ENCODE measurements around the gene CAMK2B. TPM values are rescaled to one million over a fixed set of nuclear protein-coding genes. Genes with fewer than 3 reads are reported as not detected.

CAMK2B gene
- total and polyA plus RNA-seq, 2 of the 13 experiments (the other 11 are each of a cell fraction or from before 2014, with no cell fraction given): 0.27 to 0.48 TPM

- TF ChIP-seq KDM5B (CRISPR knock-in tag; IDR thresholded peaks at IDR 0.05; ENCODE audit: borderline replicate concordance) (peak; percentile 18; the same call in 1 of the 2 replicates), ZFYVE20 (CRISPR knock-in tag; IDR thresholded peaks at IDR 0.05; ENCODE audit: borderline replicate concordance, low read depth) (no peak), TERF1 (CRISPR knock-in tag; IDR thresholded peaks at IDR 0.05) (no peak), GABPB1 (CRISPR knock-in tag; IDR thresholded peaks at IDR 0.05) (peak; percentile 54), FOXP4 (CRISPR knock-in tag; IDR thresholded peaks at IDR 0.05) (no peak), KDM2A (CRISPR knock-in tag; IDR thresholded peaks at IDR 0.05; ENCODE audit: borderline replicate concordance, low read depth) (peak; percentile 55; the same call in 1 of the 2 replicates), ZEB1 (IDR thresholded peaks at IDR 0.05; ENCODE audit: insufficient replicate concordance, low read depth) (no peak), SPEN (CRISPR knock-in tag; IDR thresholded peaks at IDR 0.05; ENCODE audit: low read depth) (no peak), ZNF136 (CRISPR knock-in tag; IDR thresholded peaks at IDR 0.05; ENCODE audit: low read depth) (0 out of 2 replicates have a peak, but pooled peaks have one; percentile 59), MYPOP (CRISPR knock-in tag; IDR thresholded peaks at IDR 0.05) (no peak), KLF16 (CRISPR knock-in tag; IDR thresholded peaks at IDR 0.05) (0 out of 4 replicates have a peak, but pooled peaks of 1 of the 2 experiments have one; percentile 46), ZNF251 (CRISPR knock-in tag; IDR thresholded peaks at IDR 0.05) (no peak), ZNF580 (CRISPR knock-in tag; IDR thresholded peaks at IDR 0.05; ENCODE audit: borderline replicate concordance, low read depth) (peak; percentile 40; the same call in 1 of the 2 replicates), GTF2F1 (IDR thresholded peaks at IDR 0.05; ENCODE audit: low read length) (no peak), SSRP1 (CRISPR knock-in tag; IDR thresholded peaks at IDR 0.05) (no peak), SAP130 (CRISPR knock-in tag; IDR thresholded peaks at IDR 0.05; ENCODE audit: low read depth) (peak; percentile 35; the same call in 1 of the 2 replicates), MAZ (IDR thresholded peaks at IDR 0.05; ENCODE audit: borderline replicate concordance, low read depth, low read length) (peak; percentile 15; the same call in 1 of the 2 replicates), MAZ (CRISPR knock-in tag; IDR thresholded peaks at IDR 0.05; ENCODE audit: low read depth) (peak; percentile 31; the same call in 1 of the 2 replicates), POGK (CRISPR knock-in tag; conservative IDR thresholded peaks at IDR 0.05) (no peak), ZNF543 (CRISPR knock-in tag; IDR thresholded peaks at IDR 0.05) (no peak), ERF (CRISPR knock-in tag; IDR thresholded peaks at IDR 0.05) (peak; percentile 47; the same call in 1 of the 2 replicates), KLF9 (CRISPR knock-in tag; IDR thresholded peaks at IDR 0.05; ENCODE audit: low read depth) (no peak), NFYB (CRISPR knock-in tag; IDR thresholded peaks at IDR 0.05) (no peak), SMC3 (IDR thresholded peaks at IDR 0.05; ENCODE audit: low read length) (peak; percentile 74), ZNF616 (CRISPR knock-in tag; IDR thresholded peaks at IDR 0.05; ENCODE audit: low read depth) (no peak)
These were observed 84.3 kb downstream of the CAMK2B start (continued) for GRCh38 chr7:44240983-44241510.
